Measurements from ENCODE around the gene LNX2. TPM values are rescaled to one million over a fixed set of nuclear protein-coding genes. Genes with fewer than 3 reads are reported as not detected.
"Not testable (repeated sequence)": the region's sequence is repeated elsewhere in the genome, so short reads cannot be mapped to it uniquely, and the experiment has no call there.

LNX2 gene
- polyA plus RNA-seq, 1 experiment = 4.6 TPM

- ChIA-PET CTCF (interaction anchor here (1.0 to 1.4 kb wide), 2 partner anchors 10 to 192 kb away, joined by 3 to 4 read pairs; no protein-coding TSS in a partner anchor), POLR2A (no interaction called here)
- H3K27me3 ChIP-seq (ENCODE audit: control insufficient read depth, insufficient read depth, low read length) = no peaks in the 10 kb centered on the region
- no peak for DNase-seq (ENCODE audit: low read depth)
- H3K4me3 ChIP-seq (ENCODE audit: low read depth, low read length) = no peak overlapping the region
- 0 out of 2 replicates have a peak, but pooled peaks cover 1% of the 10 kb centered on the region for H3K36me3 ChIP-seq (ENCODE audit: control insufficient read depth, insufficient read depth, low read length)
- TF ChIP-seq, protein P1, sequence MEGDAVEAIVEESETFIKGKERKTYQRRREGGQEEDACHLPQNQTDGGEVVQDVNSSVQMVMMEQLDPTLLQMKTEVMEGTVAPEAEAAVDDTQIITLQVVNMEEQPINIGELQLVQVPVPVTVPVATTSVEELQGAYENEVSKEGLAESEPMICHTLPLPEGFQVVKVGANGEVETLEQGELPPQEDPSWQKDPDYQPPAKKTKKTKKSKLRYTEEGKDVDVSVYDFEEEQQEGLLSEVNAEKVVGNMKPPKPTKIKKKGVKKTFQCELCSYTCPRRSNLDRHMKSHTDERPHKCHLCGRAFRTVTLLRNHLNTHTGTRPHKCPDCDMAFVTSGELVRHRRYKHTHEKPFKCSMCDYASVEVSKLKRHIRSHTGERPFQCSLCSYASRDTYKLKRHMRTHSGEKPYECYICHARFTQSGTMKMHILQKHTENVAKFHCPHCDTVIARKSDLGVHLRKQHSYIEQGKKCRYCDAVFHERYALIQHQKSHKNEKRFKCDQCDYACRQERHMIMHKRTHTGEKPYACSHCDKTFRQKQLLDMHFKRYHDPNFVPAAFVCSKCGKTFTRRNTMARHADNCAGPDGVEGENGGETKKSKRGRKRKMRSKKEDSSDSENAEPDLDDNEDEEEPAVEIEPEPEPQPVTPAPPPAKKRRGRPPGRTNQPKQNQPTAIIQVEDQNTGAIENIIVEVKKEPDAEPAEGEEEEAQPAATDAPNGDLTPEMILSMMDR (IDR thresholded peaks at IDR 0.05; ENCODE audit: insufficient read depth, low read depth, low read length) = no peak
Measured at GRCh38 chr13:27634231-27634630, 13.9 kb upstream of the LNX2 start.

- ChIA-PET POLR2A (no interaction called here), CTCF (interaction anchor here (1.3 to 1.5 kb wide), 3 partner anchors 11 to 98 kb away, joined by 4 to 7 read pairs (median 4); partner anchors contain the start of genes LNX2 and POLR1D)
- Histone ChIP-seq H3K27me3 (ENCODE audit: control insufficient read depth, insufficient read depth, low read length) (no peaks in the 10 kb centered on the region), H3K36me3 (ENCODE audit: control insufficient read depth, insufficient read depth, low read length) (0 out of 2 replicates have a peak, but pooled peaks cover 1% of the 10 kb centered on the region), H3K4me3 (ENCODE audit: low read depth, low read length) (no peak overlapping the region)
- TF ChIP-seq, protein P1 (IDR thresholded peaks at IDR 0.05; ENCODE audit: insufficient read depth, low read depth, low read length) = no peak
- no peak for DNase-seq (ENCODE audit: low read depth)
Measured at GRCh38 chr13:27632648-27633047, 12.3 kb upstream of the LNX2 start.

DNA sequence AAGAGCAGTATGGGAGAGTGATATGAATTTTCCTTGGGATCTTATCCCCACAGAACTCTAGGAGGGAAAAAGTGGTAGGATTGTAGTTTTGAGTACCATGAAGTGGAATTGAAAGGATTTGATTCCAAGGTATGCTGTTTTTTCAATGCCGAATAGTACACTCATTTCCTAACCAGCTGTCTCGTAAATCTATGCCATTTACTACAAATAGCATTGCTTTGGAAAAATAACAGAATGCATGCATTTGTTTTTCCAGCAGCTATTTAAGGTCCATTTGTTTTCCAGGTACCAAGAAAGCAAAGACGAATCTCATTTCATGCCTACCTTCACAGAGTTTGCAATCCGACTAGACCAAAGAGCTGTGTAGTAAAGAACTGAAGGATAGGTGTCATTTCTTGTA is 11.9 kb upstream of the LNX2 start:
- POLR2A ChIA-PET = no interaction called here

GRCh38 chr13:27631665-27632064 is 11.3 kb upstream of the LNX2 start:
- ChIA-PET CTCF (interaction anchor here (1.2 to 1.5 kb wide), 3 partner anchors 12 to 100 kb away, joined by 4 to 7 read pairs (median 4); partner anchors contain the start of gene LNX2), POLR2A (no interaction called here)
- H3K4me3 ChIP-seq (ENCODE audit: low read depth, low read length) = no peak overlapping the region
- TF ChIP-seq, protein P1 (IDR thresholded peaks at IDR 0.05; ENCODE audit: insufficient read depth, low read depth, low read length) = no peak
- H3K36me3 ChIP-seq (ENCODE audit: control insufficient read depth, insufficient read depth, low read length) = 0 out of 2 replicates have a peak, but pooled peaks cover 1% of the 10 kb centered on the region
- DNase-seq (ENCODE audit: low read depth) = no peak
- no peaks in the 10 kb centered on the region for H3K27me3 ChIP-seq (ENCODE audit: control insufficient read depth, insufficient read depth, low read length)

More for the DNA sequence above, 11.9 kb upstream of the LNX2 start:
- Histone ChIP-seq H3K4me3 (ENCODE audit: low read depth, low read length) (no peak overlapping the region), H3K27me3 (ENCODE audit: control insufficient read depth, insufficient read depth, low read length) (no peaks in the 10 kb centered on the region), H3K36me3 (ENCODE audit: control insufficient read depth, insufficient read depth, low read length) (0 out of 2 replicates have a peak, but pooled peaks cover 1% of the 10 kb centered on the region)
- no peak for DNase-seq (ENCODE audit: low read depth)
- TF ChIP-seq, protein P1 (IDR thresholded peaks at IDR 0.05; ENCODE audit: insufficient read depth, low read depth, low read length) = no peak
- CTCF ChIA-PET = interaction anchor here (1.2 to 1.5 kb wide), 4 partner anchors 10 to 100 kb away, joined by 4 to 7 read pairs (median 4); partner anchors contain the start of genes LNX2 and POLR1D

DNA sequence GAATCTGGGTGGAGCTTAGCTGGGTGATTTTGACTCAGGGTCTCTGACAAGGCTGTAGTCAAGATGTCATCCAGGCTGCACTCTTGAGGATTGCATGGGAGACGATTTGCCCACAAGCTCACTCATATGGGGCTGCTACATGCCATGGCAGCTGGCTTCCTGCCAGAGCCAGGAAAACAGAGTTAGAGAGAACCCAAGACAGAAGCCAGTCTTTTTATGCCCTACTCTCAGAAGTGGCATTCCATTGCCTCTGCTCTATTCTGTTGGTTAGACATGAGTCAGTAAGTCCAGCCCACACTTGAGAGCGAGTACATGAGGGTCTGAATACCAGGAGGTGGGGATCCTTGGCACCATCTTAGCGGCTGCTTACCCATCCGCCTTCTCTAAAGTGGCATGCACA is 10.8 kb upstream of the LNX2 start:
- 0 out of 2 replicates have a peak, but pooled peaks cover 1% of the 10 kb centered on the region for H3K36me3 ChIP-seq (ENCODE audit: control insufficient read depth, insufficient read depth, low read length)
- TF ChIP-seq, protein P1 (IDR thresholded peaks at IDR 0.05; ENCODE audit: insufficient read depth, low read depth, low read length) = no peak
- CTCF ChIA-PET = interaction anchor here (1.0 to 1.3 kb wide), 3 partner anchors 9 to 99 kb away, joined by 3 to 4 read pairs (median 3); no protein-coding TSS in a partner anchor
- POLR2A ChIA-PET = interaction anchor here (0.5 kb wide), 1 partner anchor 13 kb away, joined by 3 read pairs; no protein-coding TSS in a partner anchor
- no peaks in the 10 kb centered on the region for H3K27me3 ChIP-seq (ENCODE audit: control insufficient read depth, insufficient read depth, low read length)
- DNase-seq (ENCODE audit: low read depth) = no peak
- no peak overlapping the region for H3K4me3 ChIP-seq (ENCODE audit: low read depth, low read length)

- CTCF ChIA-PET = interaction anchor here (1.0 kb wide), 1 partner anchor 10 kb away, joined by 4 read pairs; no protein-coding TSS in a partner anchor
- DNase-seq (ENCODE audit: low read depth); H3K36me3 ChIP-seq (ENCODE audit: control insufficient read depth, insufficient read depth, low read length); H3K27me3 ChIP-seq (ENCODE audit: control insufficient read depth, insufficient read depth, low read length); POLR2A ChIA-PET; H3K4me3 ChIP-seq (ENCODE audit: low read depth, low read length): not testable (repeated sequence)
Measured at GRCh38 chr13:27628766-27629165, 8.4 kb upstream of the LNX2 start.

Measured in BJ (cell line).